Body of pancreas (tissue), 4 donors: Measurements from ENCODE around the gene RUBCN. TPM values are rescaled to one million over a fixed set of nuclear protein-coding genes. Genes with fewer than 3 reads are reported as not detected.

Source experiments
- ATAC-seq: fragments of 150-250 bp; one replicate; pipeline ENCODE4 v1.9.1; 2016
- DNase-seq, 4 donors: peaks; one replicate each; pipeline ENCODE4 v3.0.0-alpha.2; 2019
- H3K27ac ChIP-seq, 4 donors: fragments of 200-600 bp; sonication (generic); 1 replicate in 3 of 4; 2 replicates in 1 of 4; pipeline versions ENCODE4 v1.5.1 to v1.6.1; 2016 to 2019; ENCODE audit warnings: mild to moderate bottlenecking in 1 of 4, mixed read lengths in 1 of 4, moderate library complexity in 1 of 4
- H3K27me3 ChIP-seq, 2 donors: fragments of 200-600 bp; sonication (generic); one replicate each; pipeline ENCODE4 v1.6.0; 2016; ENCODE audit warnings: mild to moderate bottlenecking in 1 of 2
- H3K36me3 ChIP-seq, 2 donors: fragments of 200-600 bp; sonication (generic); replicated peaks in 1 of 2; 2 replicates each; pipeline ENCODE4 v1.5.1; 2016; ENCODE audit warnings: low read depth in 2 of 2; ENCODE audit not compliant: insufficient read depth in 1 of 2
- H3K4me1 ChIP-seq: fragments of 200-600 bp; sonication (generic); one replicate; pipeline ENCODE4 v1.6.0; 2016
- H3K4me3 ChIP-seq, 2 donors: fragments of 200-600 bp; sonication (generic); 1 replicate in 1 of 2; 2 replicates in 1 of 2; pipeline ENCODE4 v1.5.1; 2016 to 2019
- H3K9me3 ChIP-seq, 3 donors: fragments of 200-600 bp; sonication (generic); 1 replicate in 2 of 3; 2 replicates in 1 of 3; pipeline ENCODE4 v1.5.1; 2016
- POLR2A ChIP-seq, 3 donors: fragments of 450-650 bp; IDR thresholded peaks; one replicate each; pipeline ENCODE4 v1.6.1; 2016; ENCODE audit warnings: antibody characterized with exemption in 3 of 3, mild to moderate bottlenecking in 2 of 3
- WGBS, 2 donors: methylation state at CpG; one replicate each; pipeline ENCODE4 v1.1.5; 2017; 5-methylcytosine and 5-hydroxymethylcytosine counted together
- intact Hi-C: fragments of 100-400 bp; cut with DNase I; formaldehyde crosslinking; loops from one replicate; pipeline ENCODE4 v1.15.1; 2023
- total RNA-seq, 2 donors: library from RNA; depleted of rRNA; stranded (reverse); fragments of >200 nt; gene quantifications; one replicate each; pipeline ENCODE4 v1.1.0, GENCODE V29; 2016
- TF ChIP-seq, protein P1 (sequence below), 7 experiments: fragments of 450-650 bp in 4 of 7; fragments of 200-600 bp in 3 of 7; sonication (generic) in 3 of 7; IDR thresholded peaks; one replicate each; pipeline ENCODE4 v1.5.1; 2016 to 2019; ENCODE audit warnings: antibody characterized with exemption in 7 of 7

RUBCN gene
- total RNA-seq, 2 donors from 2014 or later = 23.1 to 33.0 TPM

- Histone ChIP-seq H3K36me3 (peaks cover 0 to 18% of the 10 kb centered on the region in 2 donors), H3K4me1 (no peaks in the 10 kb centered on the region), H3K27ac (no peak overlapping the region), H3K9me3 (no peaks in the 10 kb centered on the region), H3K4me3 (no peak overlapping the region), H3K27me3 (no peaks in the 10 kb centered on the region)
- TF ChIP-seq POLR2A (IDR thresholded peaks at IDR 0.05) = no peak
- TF ChIP-seq, protein P1, sequence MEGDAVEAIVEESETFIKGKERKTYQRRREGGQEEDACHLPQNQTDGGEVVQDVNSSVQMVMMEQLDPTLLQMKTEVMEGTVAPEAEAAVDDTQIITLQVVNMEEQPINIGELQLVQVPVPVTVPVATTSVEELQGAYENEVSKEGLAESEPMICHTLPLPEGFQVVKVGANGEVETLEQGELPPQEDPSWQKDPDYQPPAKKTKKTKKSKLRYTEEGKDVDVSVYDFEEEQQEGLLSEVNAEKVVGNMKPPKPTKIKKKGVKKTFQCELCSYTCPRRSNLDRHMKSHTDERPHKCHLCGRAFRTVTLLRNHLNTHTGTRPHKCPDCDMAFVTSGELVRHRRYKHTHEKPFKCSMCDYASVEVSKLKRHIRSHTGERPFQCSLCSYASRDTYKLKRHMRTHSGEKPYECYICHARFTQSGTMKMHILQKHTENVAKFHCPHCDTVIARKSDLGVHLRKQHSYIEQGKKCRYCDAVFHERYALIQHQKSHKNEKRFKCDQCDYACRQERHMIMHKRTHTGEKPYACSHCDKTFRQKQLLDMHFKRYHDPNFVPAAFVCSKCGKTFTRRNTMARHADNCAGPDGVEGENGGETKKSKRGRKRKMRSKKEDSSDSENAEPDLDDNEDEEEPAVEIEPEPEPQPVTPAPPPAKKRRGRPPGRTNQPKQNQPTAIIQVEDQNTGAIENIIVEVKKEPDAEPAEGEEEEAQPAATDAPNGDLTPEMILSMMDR (IDR thresholded peaks at IDR 0.05) = no peak
- ATAC-seq (no peak), DNase-seq (no peak)
- WGBS, 2 donors = 90 to 97% methylated on average over 9 of the region's 9 CpGs
- intact Hi-C loops = no loop called here
Observed at GRCh38 chr3:197700095-197700494, 36.6 kb downstream of the RUBCN start.

- no peak for ATAC-seq
- no peak for TF ChIP-seq POLR2A (IDR thresholded peaks at IDR 0.05)
- TF ChIP-seq, protein P1 (IDR thresholded peaks at IDR 0.05) = no peak
- DNase-seq = no peak
- WGBS, 2 donors = 95 to 96% methylated on average over 6 of the region's 6 CpGs
- no peak overlapping the region for H3K27ac ChIP-seq
- intact Hi-C loops = no loop called here
- peaks cover 0 to 18% of the 10 kb centered on the region in 2 donors for H3K36me3 ChIP-seq
- no peaks in the 10 kb centered on the region for H3K27me3 ChIP-seq
- no peaks in the 10 kb centered on the region for H3K9me3 ChIP-seq
- no peak overlapping the region for H3K4me3 ChIP-seq
- no peaks in the 10 kb centered on the region for H3K4me1 ChIP-seq
Observed at GRCh38 chr3:197697355-197697754, 39.3 kb downstream of the RUBCN start.

GRCh38 chr3:197694251-197694650 is 42.5 kb downstream of the RUBCN start:
- H3K4me1 ChIP-seq = no peaks in the 10 kb centered on the region
- TF ChIP-seq, protein P1 (IDR thresholded peaks at IDR 0.05) = no peak
- no peak for TF ChIP-seq POLR2A (IDR thresholded peaks at IDR 0.05)
- 93 to 94% methylated on average over 7 of the region's 7 CpGs for WGBS, 2 donors
- H3K9me3 ChIP-seq = no peaks in the 10 kb centered on the region
- DNase-seq = no peak
- H3K27me3 ChIP-seq = no peaks in the 10 kb centered on the region
- ATAC-seq = no peak
- H3K4me3 ChIP-seq = no peak overlapping the region
- no peak overlapping the region for H3K27ac ChIP-seq
- peaks cover 0 to 13% of the 10 kb centered on the region in 2 donors for H3K36me3 ChIP-seq
- intact Hi-C loops = no loop called here

- Histone ChIP-seq H3K4me1 (no peaks in the 10 kb centered on the region), H3K36me3 (peaks cover 0 to 13% of the 10 kb centered on the region in 2 donors), H3K4me3 (no peak overlapping the region), H3K27ac (no peak overlapping the region), H3K9me3 (no peaks in the 10 kb centered on the region), H3K27me3 (no peaks in the 10 kb centered on the region)
- no peak for DNase-seq
- WGBS, 2 donors = 69 to 84% methylated on average over 4 of the region's 4 CpGs
- no peak for TF ChIP-seq POLR2A (IDR thresholded peaks at IDR 0.05)
- TF ChIP-seq, protein P1 (IDR thresholded peaks at IDR 0.05) = no peak
- intact Hi-C loops = no loop called here
- no peak for ATAC-seq
Observed at GRCh38 chr3:197692641-197693040, 44.1 kb downstream of the RUBCN start.

DNA sequence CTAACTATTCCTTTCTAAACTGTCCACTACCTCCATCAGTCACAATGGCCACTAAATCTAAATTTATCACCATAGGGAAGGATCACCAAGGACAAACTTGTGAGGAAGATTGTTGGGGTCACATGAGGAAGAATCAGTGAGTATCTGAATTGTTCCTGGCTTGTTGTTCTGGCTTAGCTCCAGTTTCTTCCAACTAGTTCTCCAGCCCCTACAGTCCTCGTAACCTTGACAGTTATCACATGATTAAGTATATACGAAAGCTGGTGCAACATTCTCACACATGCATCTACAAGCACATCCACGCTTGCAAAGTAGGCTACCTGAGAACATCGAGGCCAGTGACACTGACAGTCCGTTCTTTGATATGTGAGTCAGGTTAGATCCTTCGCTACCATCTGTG is 46.0 kb downstream of the RUBCN start:
- Histone ChIP-seq H3K4me1 (no peaks in the 10 kb centered on the region), H3K27me3 (no peaks in the 10 kb centered on the region), H3K9me3 (no peaks in the 10 kb centered on the region), H3K4me3 (no peak overlapping the region), H3K36me3 (peaks cover 0 to 13% of the 10 kb centered on the region in 2 donors), H3K27ac (no peak overlapping the region)
- TF ChIP-seq, protein P1 (IDR thresholded peaks at IDR 0.05) = no peak
- TF ChIP-seq POLR2A (IDR thresholded peaks at IDR 0.05) = no peak
- intact Hi-C loops = no loop called here
- no peak for DNase-seq
- WGBS, 2 donors = 56 to 58% methylated on average over 6 of the region's 6 CpGs
- no peak for ATAC-seq
